Muscle layer of colon (tissue), 2 donors: Measurements from ENCODE around the gene NDUFB3.
"Not testable (repeated sequence)": the region's sequence is repeated elsewhere in the genome, so short reads cannot be mapped to it uniquely, and the experiment has no call there.

Experiments used
- H3K27ac ChIP-seq: one replicate; pipeline ENCODE4 v1.7.0; 2013; ENCODE audit warnings: low read depth, mild to moderate bottlenecking, low read length, moderate library complexity
- H3K27me3 ChIP-seq, 2 donors: one replicate each; pipeline ENCODE4 v1.7.0; 2013; ENCODE audit warnings: low read length in 2 of 2, mild to moderate bottlenecking in 2 of 2; ENCODE audit not compliant: insufficient read depth in 2 of 2, control insufficient read depth in 1 of 2
- H3K36me3 ChIP-seq: one replicate; pipeline ENCODE4 v1.7.0; 2013; ENCODE audit warnings: mild to moderate bottlenecking, low read length; ENCODE audit not compliant: insufficient read depth
- H3K4me1 ChIP-seq: one replicate; pipeline ENCODE4 v1.7.0; 2013; ENCODE audit warnings: mild to moderate bottlenecking, low read length; ENCODE audit not compliant: insufficient read depth
- H3K4me3 ChIP-seq, 2 donors: one replicate each; pipeline ENCODE4 v1.7.0; 2013; ENCODE audit warnings: low read length in 2 of 2, low read depth in 1 of 2, mild to moderate bottlenecking in 1 of 2, moderate library complexity in 1 of 2
- H3K9ac ChIP-seq: one replicate; pipeline ENCODE4 v1.7.0; 2013; ENCODE audit warnings: low read length
- H3K9me3 ChIP-seq: one replicate; pipeline ENCODE4 v1.7.0; 2013; ENCODE audit warnings: mild to moderate bottlenecking, low read length
- donor health status: abdominal sarcoma.
- donor health status: Adenocarcinoma of cecum.

NDUFB3 gene

DNA sequence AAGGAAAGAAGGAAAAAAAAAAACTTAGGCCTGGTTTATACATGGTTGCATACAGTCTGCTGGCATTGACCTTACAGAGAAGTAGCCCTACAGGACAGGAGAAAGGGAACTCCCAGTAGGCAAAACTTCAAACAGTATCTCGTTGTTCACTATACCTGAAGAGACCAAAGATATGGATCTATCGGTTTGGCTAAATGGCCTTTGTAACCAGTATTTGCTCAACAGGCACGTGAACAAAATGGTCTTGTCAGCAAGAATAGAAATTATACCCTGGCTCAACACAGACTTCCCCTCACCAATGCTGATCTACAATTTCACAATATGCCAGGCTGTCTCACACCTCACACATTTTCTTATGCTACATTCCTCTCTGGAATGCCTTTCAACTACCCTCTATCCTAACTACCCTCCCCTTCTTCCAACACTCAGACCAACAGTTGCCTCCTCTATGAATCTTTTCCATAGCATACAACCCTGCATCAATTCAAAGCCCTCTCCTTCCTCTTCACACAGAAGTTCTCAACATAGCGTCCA is 14.0 kb upstream of the NDUFB3 start:
- no peak overlapping the region for H3K27ac ChIP-seq
- no peaks in the 10 kb centered on the region for H3K27me3 ChIP-seq
- peaks cover 13% of the 10 kb centered on the region for H3K36me3 ChIP-seq
- H3K9me3 ChIP-seq: no peaks in the 10 kb centered on the region
- H3K4me3 ChIP-seq: no peak overlapping the region
- peaks cover 10% of the 10 kb centered on the region for H3K4me1 ChIP-seq
- no peak overlapping the region for H3K9ac ChIP-seq

DNA sequence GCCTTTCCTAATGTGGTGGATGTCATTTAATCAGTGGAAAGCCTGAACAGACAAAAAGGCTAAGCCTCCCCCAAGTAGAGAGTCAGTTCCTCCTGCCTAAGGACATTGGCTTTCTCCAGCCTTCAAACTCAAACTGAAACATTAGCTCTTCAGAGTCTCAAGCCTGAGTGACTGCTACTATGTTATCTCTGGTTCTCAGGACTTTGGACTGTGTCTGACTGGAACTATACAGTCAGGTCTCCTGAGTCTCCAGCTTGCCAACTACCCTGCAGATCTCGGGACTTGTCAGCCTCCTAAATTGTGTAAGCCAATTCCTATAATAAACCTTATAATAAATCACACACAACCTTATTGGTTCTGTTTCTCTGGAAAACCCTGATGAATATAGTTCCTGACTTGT is 12.9 kb upstream of the NDUFB3 start:
- Histone ChIP-seq H3K36me3 (peaks cover 9% of the 10 kb centered on the region), H3K27me3 (no peaks in the 10 kb centered on the region), H3K27ac (no peak overlapping the region), H3K9me3 (no peaks in the 10 kb centered on the region), H3K4me3 (no peak overlapping the region), H3K9ac (no peak overlapping the region), H3K4me1 (peaks cover 10% of the 10 kb centered on the region)

DNA sequence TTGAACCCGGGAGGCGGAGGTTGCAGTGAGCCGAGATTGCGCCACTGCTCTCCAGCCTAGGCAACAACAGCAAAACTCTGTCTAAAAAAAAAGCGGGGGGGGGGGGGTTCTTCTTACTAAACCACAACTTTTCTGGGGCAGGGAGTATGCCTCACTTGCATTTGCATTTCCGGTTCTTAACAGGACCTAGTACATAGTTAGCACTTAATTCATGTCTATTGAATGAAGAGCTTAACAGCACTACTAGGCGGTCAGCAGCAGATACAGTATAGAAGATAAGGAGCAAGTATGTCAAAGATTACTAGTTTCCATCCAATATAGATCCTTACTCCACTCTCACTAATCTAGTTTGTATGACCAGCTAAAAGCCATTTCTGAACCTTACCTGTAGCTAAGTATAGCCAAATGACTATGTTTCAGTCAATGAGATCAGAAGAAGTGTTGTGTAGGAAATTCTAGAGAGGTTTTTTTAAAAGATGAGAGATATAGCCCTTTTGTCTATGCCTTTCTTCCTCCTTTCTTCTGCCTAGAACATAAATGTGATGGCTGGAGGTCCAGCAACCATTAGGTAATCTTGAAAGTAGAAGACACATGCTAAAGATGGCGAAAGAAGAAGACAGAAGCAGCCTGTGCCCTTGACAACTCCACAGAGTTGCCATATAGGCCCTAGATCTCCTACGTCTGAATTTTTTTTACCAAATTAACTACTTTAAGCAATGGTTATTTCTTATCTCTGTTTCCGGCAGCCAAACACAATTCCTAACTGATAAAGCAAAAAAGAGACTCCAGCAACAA is 11.6 kb upstream of the NDUFB3 start:
- Histone ChIP-seq H3K27me3 (no peaks in the 10 kb centered on the region), H3K4me1 (peaks cover 10% of the 10 kb centered on the region), H3K9me3 (no peaks in the 10 kb centered on the region), H3K36me3 (peaks cover 9% of the 10 kb centered on the region), H3K27ac (no peak overlapping the region), H3K9ac (no peak overlapping the region), H3K4me3 (no peak overlapping the region)

DNA sequence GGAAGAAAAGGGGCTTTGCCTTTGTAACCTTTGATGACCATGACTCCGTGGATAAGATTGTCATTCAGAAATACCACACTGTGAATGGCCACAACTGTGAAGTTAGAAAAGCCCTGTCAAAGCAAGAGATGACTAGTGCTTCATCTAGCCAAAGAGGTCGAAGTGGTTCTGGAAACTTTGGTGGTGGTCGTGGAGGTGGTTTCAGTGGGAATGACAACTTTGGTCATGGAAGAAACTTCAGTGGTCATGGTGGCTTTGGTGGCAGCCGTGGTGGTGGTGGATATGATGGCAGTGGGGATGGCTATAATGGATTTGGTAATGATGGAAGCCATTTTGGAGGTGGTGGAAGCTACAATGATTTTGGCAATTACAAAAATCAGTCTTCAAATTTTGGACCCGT is 8.3 kb upstream of the NDUFB3 start:
- H3K27me3 ChIP-seq: not testable (repeated sequence)

DNA sequence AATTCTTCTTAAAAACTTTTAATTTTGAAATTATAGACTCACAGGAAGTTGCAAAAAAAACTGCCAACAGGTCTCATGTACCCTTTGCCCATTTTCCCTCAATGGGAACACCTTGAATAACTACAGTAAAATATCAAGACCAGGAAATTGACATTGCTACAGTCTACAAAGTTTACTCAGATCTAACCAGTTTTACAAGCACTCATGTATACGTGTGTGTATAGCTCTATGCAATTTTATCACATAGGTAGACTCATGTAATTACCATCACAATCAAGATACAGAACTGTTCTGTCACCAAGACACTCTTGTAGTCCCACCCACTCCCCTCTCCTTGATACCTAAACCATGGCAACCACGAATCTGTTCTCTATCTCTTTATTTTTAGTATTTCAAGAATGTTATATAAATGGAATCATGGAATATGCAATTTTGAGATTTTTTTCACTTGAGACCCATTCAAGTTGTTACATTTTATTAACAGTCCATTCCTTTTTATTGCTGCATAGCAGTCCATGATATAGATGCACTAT is 6.9 kb upstream of the NDUFB3 start:
- H3K9ac ChIP-seq: no peak overlapping the region
- no peak overlapping the region for H3K4me3 ChIP-seq
- H3K36me3 ChIP-seq: peaks cover 9% of the 10 kb centered on the region
- H3K4me1 ChIP-seq: peaks cover 32% of the 10 kb centered on the region
- no peaks in the 10 kb centered on the region for H3K27me3 ChIP-seq
- H3K27ac ChIP-seq: no peak overlapping the region
- H3K9me3 ChIP-seq: no peaks in the 10 kb centered on the region

More for the DNA sequence above, 8.3 kb upstream of the NDUFB3 start:
- H3K27ac ChIP-seq, H3K36me3 ChIP-seq, H3K9ac ChIP-seq, H3K4me3 ChIP-seq, H3K9me3 ChIP-seq: not testable (repeated sequence)
- H3K4me1 ChIP-seq: peaks cover 20% of the 10 kb centered on the region

DNA sequence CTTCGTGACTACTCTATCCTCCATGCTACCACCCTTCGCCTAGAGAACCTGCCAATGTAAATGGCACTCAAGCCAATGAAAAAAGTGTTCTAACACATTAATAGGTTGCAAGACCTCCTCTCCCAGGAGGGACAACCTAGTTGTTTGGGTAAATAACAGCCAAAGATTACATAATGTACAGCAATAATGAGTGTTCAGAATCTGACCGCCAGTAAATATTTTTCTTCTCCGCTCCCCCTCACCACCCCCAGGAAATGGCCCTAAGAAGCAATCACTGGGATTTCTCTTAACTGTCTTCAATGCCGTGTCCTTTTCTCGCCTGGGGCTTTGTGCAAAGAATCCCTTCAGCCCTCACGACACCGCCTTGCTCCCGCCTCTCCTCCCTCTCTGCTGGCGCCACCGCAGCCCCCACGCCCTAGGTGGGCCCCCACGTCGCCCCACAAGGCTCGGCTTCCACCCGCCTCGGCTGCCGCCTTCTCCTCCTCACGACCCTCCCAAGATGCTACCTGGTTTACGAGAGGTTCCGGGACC is 788 bp upstream of the NDUFB3 start:
- Histone ChIP-seq H3K9me3 (no peaks in the 10 kb centered on the region), H3K27me3 (no peaks in the 10 kb centered on the region), H3K36me3 (no peaks in the 10 kb centered on the region), H3K4me1 (peaks cover 49% of the 10 kb centered on the region), H3K27ac (peak overlapping the region; percentile 45), H3K4me3 (peak overlapping the region; percentile 86 to 90), H3K9ac (peak overlapping the region; percentile 93)

DNA sequence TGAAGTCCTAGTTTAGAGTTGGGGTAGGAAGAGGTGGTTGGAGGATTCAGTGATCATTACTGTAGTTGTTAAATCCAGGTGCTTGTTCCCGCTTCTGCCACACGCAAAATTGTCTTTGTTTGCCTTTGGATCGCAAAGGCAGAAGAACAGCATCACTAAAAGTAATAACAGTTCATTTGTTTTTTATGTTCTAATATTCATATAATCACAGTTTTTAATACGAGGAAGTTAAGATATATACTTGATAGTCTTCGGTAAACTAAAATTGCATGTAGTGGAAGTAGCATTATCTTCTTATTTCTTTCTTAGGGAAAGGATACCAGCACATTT is 365 bp downstream of the NDUFB3 start:
- no peaks in the 10 kb centered on the region for H3K27me3 ChIP-seq
- H3K36me3 ChIP-seq: no peaks in the 10 kb centered on the region
- peaks cover 42% of the 10 kb centered on the region for H3K4me1 ChIP-seq
- peak overlapping the region; percentile 28 for H3K9ac ChIP-seq
- H3K9me3 ChIP-seq: no peaks in the 10 kb centered on the region
- peak overlapping the region; percentile 86 to 90 for H3K4me3 ChIP-seq
- H3K27ac ChIP-seq: peak overlapping the region; percentile 94

DNA sequence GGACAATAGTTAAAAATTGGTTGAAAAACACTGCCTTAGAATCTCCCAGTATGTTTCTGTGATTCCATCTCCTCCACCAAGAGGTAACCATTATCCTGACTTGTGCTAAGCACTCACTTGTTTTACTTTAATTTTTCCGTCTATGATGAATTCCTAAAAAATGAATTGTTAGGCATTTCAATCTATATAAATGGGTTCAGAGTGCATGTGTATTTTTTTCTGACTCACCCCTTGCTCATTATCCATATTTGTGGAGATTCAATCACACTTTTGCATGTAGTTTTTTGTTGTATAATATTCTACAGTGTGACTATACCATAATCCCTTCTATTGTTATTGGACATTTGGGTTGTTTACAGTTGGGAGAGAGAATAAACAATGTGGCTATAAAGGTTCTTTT is 1.3 kb downstream of the NDUFB3 start:
- H3K36me3 ChIP-seq: no peaks in the 10 kb centered on the region
- no peak overlapping the region for H3K9ac ChIP-seq
- H3K27me3 ChIP-seq: no peaks in the 10 kb centered on the region
- H3K9me3 ChIP-seq: no peaks in the 10 kb centered on the region
- H3K4me3 ChIP-seq: peak overlapping the region in 1 of 2 donors; percentile 86
- peaks cover 33% of the 10 kb centered on the region for H3K4me1 ChIP-seq
- H3K27ac ChIP-seq: no peak overlapping the region

DNA sequence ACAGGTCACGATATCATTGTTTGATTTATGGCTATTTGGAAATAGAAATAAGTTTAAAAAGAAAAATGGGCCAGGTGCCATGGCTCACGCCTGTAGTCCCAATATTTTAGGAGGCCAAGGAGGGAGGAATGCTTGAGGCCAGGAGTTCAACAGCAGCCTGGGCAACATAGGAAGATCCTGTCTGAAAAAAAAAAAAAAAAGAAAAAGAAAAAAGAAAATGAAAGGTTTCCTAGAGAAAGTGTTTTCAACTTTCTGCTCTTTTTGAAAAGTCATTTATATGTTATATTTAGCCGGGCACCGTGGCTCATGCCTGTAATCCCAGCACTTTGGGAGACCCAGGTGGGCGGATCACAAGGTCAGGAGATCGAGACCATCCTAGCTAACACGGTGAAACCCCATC is 3.2 kb downstream of the NDUFB3 start:
- Histone ChIP-seq H3K27ac (no peak overlapping the region), H3K4me1 (peaks cover 17% of the 10 kb centered on the region), H3K4me3 (no peak overlapping the region), H3K9me3 (no peaks in the 10 kb centered on the region), H3K27me3 (no peaks in the 10 kb centered on the region), H3K36me3 (peaks cover 10% of the 10 kb centered on the region), H3K9ac (no peak overlapping the region)

DNA sequence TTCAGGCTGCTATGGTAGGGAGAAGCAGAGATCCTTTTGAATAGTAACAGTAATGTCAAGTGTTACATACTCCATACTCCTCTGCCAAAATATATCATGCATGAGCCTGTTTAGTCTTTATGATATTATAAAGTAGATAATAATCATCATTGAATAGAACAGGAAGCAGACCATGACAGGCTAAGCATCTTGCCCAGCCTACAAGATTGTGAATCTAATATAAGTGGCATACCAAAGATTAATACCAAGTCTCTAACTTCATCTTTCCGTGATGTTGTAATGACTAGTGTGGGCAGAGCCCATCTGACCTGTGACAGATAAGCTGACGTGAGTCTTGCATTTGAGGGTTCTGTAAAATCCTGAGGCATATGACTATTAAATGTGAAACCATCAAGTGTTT is 13.1 kb downstream of the NDUFB3 start:
- peaks cover 13% of the 10 kb centered on the region for H3K36me3 ChIP-seq
- H3K9ac ChIP-seq: no peak overlapping the region
- no peaks in the 10 kb centered on the region for H3K27me3 ChIP-seq
- no peaks in the 10 kb centered on the region for H3K4me1 ChIP-seq
- H3K27ac ChIP-seq: no peak overlapping the region
- H3K4me3 ChIP-seq: no peak overlapping the region
- H3K9me3 ChIP-seq: no peaks in the 10 kb centered on the region

DNA sequence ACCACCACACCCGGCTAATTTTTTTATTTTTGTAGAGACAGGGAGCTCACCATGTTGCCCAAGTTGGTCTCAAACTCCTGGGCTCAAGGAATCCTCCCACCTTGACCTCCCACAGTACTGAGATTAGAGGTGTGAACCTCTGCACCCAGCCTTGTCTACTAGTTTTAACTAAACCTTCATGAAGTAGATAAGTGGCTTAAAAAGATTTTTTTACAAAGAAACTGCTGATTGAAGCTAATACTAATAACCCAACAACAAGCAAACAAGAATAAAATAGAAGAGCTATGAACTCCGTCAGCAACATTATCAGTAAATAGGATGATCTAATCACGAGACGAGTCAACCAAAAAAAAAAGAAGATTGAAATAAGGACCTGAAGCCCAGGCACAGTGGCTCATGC is 18.8 kb downstream of the NDUFB3 start:
- Histone ChIP-seq H3K4me1 (no peaks in the 10 kb centered on the region), H3K4me3 (no peak overlapping the region), H3K9ac (no peak overlapping the region), H3K9me3 (no peaks in the 10 kb centered on the region), H3K27me3 (no peaks in the 10 kb centered on the region), H3K27ac (no peak overlapping the region), H3K36me3 (no peaks in the 10 kb centered on the region)

DNA sequence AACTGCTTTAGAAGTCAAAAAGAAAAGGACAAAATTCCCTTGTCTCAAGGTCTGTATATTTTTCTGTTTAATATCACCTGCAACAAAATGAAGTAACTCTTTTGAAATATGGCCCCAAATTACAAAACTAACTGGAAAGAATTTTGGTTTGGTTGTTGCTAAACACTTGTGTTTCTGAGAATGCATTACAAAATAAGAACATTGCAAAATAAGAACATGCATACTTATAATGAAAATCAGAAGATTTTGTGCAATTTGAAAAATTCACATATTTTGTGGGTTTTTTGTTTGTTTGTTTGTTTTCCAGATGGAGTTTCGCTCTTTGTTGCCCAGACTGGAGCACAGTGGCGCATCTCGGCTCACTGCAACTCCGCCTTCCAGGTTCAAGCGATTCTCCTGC is 21.8 kb downstream of the NDUFB3 start:
- Histone ChIP-seq H3K4me3 (no peak overlapping the region), H3K36me3 (no peaks in the 10 kb centered on the region), H3K27me3 (no peaks in the 10 kb centered on the region), H3K9me3 (no peaks in the 10 kb centered on the region), H3K9ac (no peak overlapping the region), H3K4me1 (no peaks in the 10 kb centered on the region), H3K27ac (no peak overlapping the region)
